BLaER1 treated with 17β-estradiol and CSF1 and Interleukin-3, amounts not matched to agents 10 nM and 100 nM (cell line): ENCODE data around the gene GLDC.

ENCODE experiments used
- H3K27ac ChIP-seq, 11 experiments: shearing (Covaris generic); formaldehyde crosslinking; 2 replicates each; pipeline ENCODE4 v1.8.1; 2022
- H3K27me3 ChIP-seq, 11 experiments: shearing (Covaris generic); formaldehyde crosslinking; 2 replicates each; pipeline ENCODE4 v1.8.1; 2022
- H3K36me3 ChIP-seq, 11 experiments: shearing (Covaris generic); formaldehyde crosslinking; 2 replicates each; pipeline ENCODE4 v1.8.1; 2022
- H3K4me1 ChIP-seq, 10 experiments: shearing (Covaris generic); formaldehyde crosslinking; 2 replicates each; pipeline ENCODE4 v1.8.1; 2022
- H3K4me2 ChIP-seq, 11 experiments: shearing (Covaris generic); formaldehyde crosslinking; 2 replicates each; pipeline ENCODE4 v1.8.1; 2022
- H3K4me3 ChIP-seq, 10 experiments: shearing (Covaris generic); formaldehyde crosslinking; 2 replicates each; pipeline ENCODE4 v1.8.1; 2022
- H3K9ac ChIP-seq, 11 experiments: shearing (Covaris generic); formaldehyde crosslinking; 2 replicates each; pipeline ENCODE4 v1.8.1; 2022
- H3K9me3 ChIP-seq, 11 experiments: shearing (Covaris generic); formaldehyde crosslinking; replicated peaks in 1 of 11; 2 replicates each; pipeline ENCODE4 v1.8.1; 2022
- H4K20me1 ChIP-seq, 11 experiments: shearing (Covaris generic); formaldehyde crosslinking; 2 replicates each; pipeline ENCODE4 v1.8.1; 2022
- Cebpa-rat ChIP-seq, 11 experiments: shearing (Covaris generic); IDR thresholded peaks; 2 replicates each; pipeline ENCODE4 v1.8.1; 2022

The GLDC gene

GRCh38 chr9:6538666-6539071 is 106.9 kb downstream of the GLDC start:
- no peak overlapping the region for H3K4me2 ChIP-seq
- TF ChIP-seq Cebpa-rat (IDR thresholded peaks at IDR 0.05): no peak
- H4K20me1 ChIP-seq: no peaks in the 10 kb centered on the region
- H3K36me3 ChIP-seq: peaks cover 0 to 70% (median 25%) of the 10 kb centered on the region in 11 experiments; a peak in 14 of 22 replicates
- H3K9ac ChIP-seq: no peak overlapping the region
- no peak overlapping the region for H3K27ac ChIP-seq
- H3K4me1 ChIP-seq: no peaks in the 10 kb centered on the region
- no peak overlapping the region for H3K4me3 ChIP-seq
- no peaks in the 10 kb centered on the region for H3K9me3 ChIP-seq
- no peaks in the 10 kb centered on the region for H3K27me3 ChIP-seq

- H3K4me1 ChIP-seq: no peaks in the 10 kb centered on the region
- H3K4me3 ChIP-seq: no peak overlapping the region
- H3K9ac ChIP-seq: no peak overlapping the region
- H4K20me1 ChIP-seq: no peaks in the 10 kb centered on the region
- no peak overlapping the region for H3K4me2 ChIP-seq
- peaks cover 0 to 59% (median 18%) of the 10 kb centered on the region in 11 experiments; a peak in 13 of 22 replicates for H3K36me3 ChIP-seq
- H3K27me3 ChIP-seq: no peaks in the 10 kb centered on the region
- TF ChIP-seq Cebpa-rat (IDR thresholded peaks at IDR 0.05): no peak
- no peak overlapping the region for H3K27ac ChIP-seq
- H3K9me3 ChIP-seq: no peaks in the 10 kb centered on the region
Measured at GRCh38 chr9:6535594-6535993, 109.9 kb downstream of the GLDC start.

- Histone ChIP-seq H3K36me3 (peaks cover 3 to 36% (median 20%) of the 10 kb centered on the region in 11 experiments; a peak in 18 of 22 replicates), H3K4me2 (no peak overlapping the region), H3K27ac (no peak overlapping the region), H3K4me1 (no peaks in the 10 kb centered on the region), H4K20me1 (no peaks in the 10 kb centered on the region), H3K27me3 (no peaks in the 10 kb centered on the region), H3K4me3 (no peak overlapping the region), H3K9me3 (peaks cover 9 to 24% (median 16%) of the 10 kb centered on the region in 11 experiments), H3K9ac (no peak overlapping the region)
- no peak for TF ChIP-seq Cebpa-rat (IDR thresholded peaks at IDR 0.05)
Measured at GRCh38 chr9:6525326-6526045, 120.0 kb downstream of the GLDC start.

- no peak overlapping the region for H3K4me3 ChIP-seq
- no peak overlapping the region for H3K9ac ChIP-seq
- peaks cover 15 to 44% (median 30%) of the 10 kb centered on the region in 11 experiments for H3K9me3 ChIP-seq
- H4K20me1 ChIP-seq: no peaks in the 10 kb centered on the region
- no peaks in the 10 kb centered on the region for H3K27me3 ChIP-seq
- H3K4me2 ChIP-seq: no peak overlapping the region
- no peak for TF ChIP-seq Cebpa-rat (IDR thresholded peaks at IDR 0.05)
- H3K4me1 ChIP-seq: no peaks in the 10 kb centered on the region
- H3K36me3 ChIP-seq: peaks cover 20 to 52% (median 38%) of the 10 kb centered on the region in 11 experiments; a peak in 21 of 22 replicates
- H3K27ac ChIP-seq: no peak overlapping the region
Measured at GRCh38 chr9:6522263-6522662, 123.3 kb downstream of the GLDC start.

GRCh38 chr9:6512085-6512657 is 133.4 kb downstream of the GLDC start:
- Histone ChIP-seq H3K9ac (no peak overlapping the region), H3K27ac (no peak overlapping the region), H3K4me1 (no peaks in the 10 kb centered on the region), H4K20me1 (no peaks in the 10 kb centered on the region), H3K9me3 (peaks cover 0 to 4% (median 2%) of the 10 kb centered on the region in 11 experiments; a peak in 7 of 22 replicates), H3K36me3 (peaks cover 39 to 77% (median 63%) of the 10 kb centered on the region in 11 experiments), H3K4me3 (no peak overlapping the region), H3K4me2 (no peak overlapping the region), H3K27me3 (no peaks in the 10 kb centered on the region)
- TF ChIP-seq Cebpa-rat (IDR thresholded peaks at IDR 0.05): no peak

- Histone ChIP-seq H3K4me2 (no peak overlapping the region), H3K36me3 (peaks cover 80 to 100% (median 96%) of the 10 kb centered on the region in 11 experiments), H3K9me3 (no peaks in the 10 kb centered on the region), H3K4me3 (no peak overlapping the region), H3K9ac (no peak overlapping the region), H3K27me3 (no peaks in the 10 kb centered on the region), H3K4me1 (no peaks in the 10 kb centered on the region), H4K20me1 (peaks cover 0 to 10% (median 0%) of the 10 kb centered on the region in 11 experiments; a peak in 3 of 22 replicates), H3K27ac (no peak overlapping the region)
- no peak for TF ChIP-seq Cebpa-rat (IDR thresholded peaks at IDR 0.05)
Measured at GRCh38 chr9:6506571-6506970, 139.0 kb downstream of the GLDC start.

GRCh38 chr9:6502399-6502798 is 143.1 kb downstream of the GLDC start:
- Histone ChIP-seq H3K9ac (no peak overlapping the region), H3K27ac (no peak overlapping the region), H4K20me1 (peaks cover 0 to 10% (median 4%) of the 10 kb centered on the region in 11 experiments; a peak in 7 of 22 replicates), H3K4me2 (no peak overlapping the region), H3K36me3 (peaks cover 96 to 99% (median 98%) of the 10 kb centered on the region in 11 experiments), H3K9me3 (no peaks in the 10 kb centered on the region), H3K27me3 (no peaks in the 10 kb centered on the region), H3K4me3 (no peak overlapping the region), H3K4me1 (no peaks in the 10 kb centered on the region)
- no peak for TF ChIP-seq Cebpa-rat (IDR thresholded peaks at IDR 0.05)

GRCh38 chr9:6501526-6502210 is 143.9 kb downstream of the GLDC start:
- Histone ChIP-seq H3K9me3 (no peaks in the 10 kb centered on the region), H3K4me2 (no peak overlapping the region), H3K9ac (no peak overlapping the region), H3K4me3 (no peak overlapping the region), H3K27ac (no peak overlapping the region), H3K36me3 (peaks cover 96 to 99% (median 98%) of the 10 kb centered on the region in 11 experiments), H4K20me1 (peaks cover 0 to 10% (median 4%) of the 10 kb centered on the region in 11 experiments; a peak in 7 of 22 replicates), H3K27me3 (no peaks in the 10 kb centered on the region), H3K4me1 (no peaks in the 10 kb centered on the region)
- no peak for TF ChIP-seq Cebpa-rat (IDR thresholded peaks at IDR 0.05)

GRCh38 chr9:6498982-6499381 is 146.5 kb downstream of the GLDC start:
- Histone ChIP-seq H3K4me3 (no peak overlapping the region), H3K36me3 (peaks cover 88 to 99% (median 98%) of the 10 kb centered on the region in 11 experiments), H3K4me2 (no peak overlapping the region), H3K27me3 (no peaks in the 10 kb centered on the region), H3K9me3 (no peaks in the 10 kb centered on the region), H3K9ac (no peak overlapping the region), H3K27ac (no peak overlapping the region), H3K4me1 (no peaks in the 10 kb centered on the region), H4K20me1 (peaks cover 0 to 19% (median 6%) of the 10 kb centered on the region in 11 experiments; a peak in 8 of 22 replicates)
- no peak for TF ChIP-seq Cebpa-rat (IDR thresholded peaks at IDR 0.05)
